Endothelial cell of hepatic sinusoid (primary cell): Measurements from ENCODE around the gene LARP1.
"Not testable (repeated sequence)": the region's sequence is repeated elsewhere in the genome, so short reads cannot be mapped to it uniquely, and the experiment has no call there.

Source experiments
- in situ Hi-C: cut with HindIII; loops from 2 replicates; pipeline ENCODE4 v1.10.0; 2017; ENCODE audit warnings: low sequenced_read_pairs

LARP1 gene

GRCh38 chr5:154755361-154756008 is at the start of gene LARP1:
Gene LARP1, plus strand, starts transcription at chr5:154755377. Its CDS starts 381 bp downstream, at chr5:154755758.
- in situ Hi-C loops: no loop called here

GRCh38 chr5:154706416-154706815 is 48.8 kb upstream of the LARP1 start:
- in situ Hi-C loops: no loop called here

DNA sequence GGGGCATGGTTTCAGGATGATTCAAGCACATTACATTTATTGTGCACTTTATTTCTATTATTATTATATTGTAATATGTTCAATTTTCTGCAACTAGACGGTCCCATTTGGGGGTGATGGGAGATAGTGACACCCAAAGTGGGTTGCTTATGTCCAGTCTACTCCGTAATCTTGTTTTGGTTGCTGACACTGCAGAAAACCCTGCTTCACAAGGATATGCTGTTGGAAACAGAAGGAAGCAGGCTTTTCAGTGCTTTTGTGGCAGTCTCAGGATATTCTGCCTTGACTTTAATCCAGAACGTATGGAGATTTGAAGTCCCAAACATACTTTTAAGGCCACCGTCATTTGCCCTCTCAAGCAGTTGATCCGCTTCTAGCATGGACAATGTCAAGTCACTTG is 47.5 kb upstream of the LARP1 start:
- in situ Hi-C loops: no loop called here

DNA sequence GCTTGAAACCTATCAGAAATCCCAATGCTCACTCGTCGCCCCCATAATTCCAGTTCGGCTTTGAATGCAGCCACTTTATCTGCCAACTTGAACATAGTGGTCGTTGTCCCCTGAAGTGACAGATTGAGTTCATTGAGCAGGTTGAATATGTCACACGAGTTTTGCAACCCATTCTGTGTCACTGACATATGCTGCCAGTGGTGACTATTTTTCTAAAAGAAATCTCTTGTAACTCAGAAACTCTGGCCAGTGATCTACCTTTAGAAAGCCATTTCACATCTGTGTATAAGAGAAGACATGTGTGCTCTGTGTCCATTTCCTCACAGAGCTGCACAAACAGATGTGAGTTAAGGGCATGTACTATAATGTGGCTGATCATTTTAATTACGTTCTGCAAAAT is 47.0 kb upstream of the LARP1 start:
- in situ Hi-C loops: no loop called here

DNA sequence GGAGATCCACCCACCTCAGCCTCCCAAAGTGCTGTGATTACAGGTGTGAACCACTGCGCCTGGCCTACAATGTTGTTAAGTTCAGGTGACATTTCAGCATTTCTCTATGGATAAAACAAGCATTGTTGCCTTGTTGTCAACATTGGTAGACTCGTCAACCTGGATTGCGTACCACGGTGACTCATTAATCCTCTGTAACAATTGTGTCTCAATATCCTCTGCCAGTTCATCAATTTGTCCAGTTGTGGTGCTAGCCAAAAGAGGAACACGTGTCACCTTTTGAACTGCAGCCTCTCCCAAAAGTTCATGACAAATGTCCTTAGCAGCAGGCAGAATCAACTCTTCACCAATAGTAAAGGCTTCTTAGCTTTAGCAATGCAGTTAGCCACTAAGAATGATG is 46.3 kb upstream of the LARP1 start:
- in situ Hi-C loops: no loop called here

DNA sequence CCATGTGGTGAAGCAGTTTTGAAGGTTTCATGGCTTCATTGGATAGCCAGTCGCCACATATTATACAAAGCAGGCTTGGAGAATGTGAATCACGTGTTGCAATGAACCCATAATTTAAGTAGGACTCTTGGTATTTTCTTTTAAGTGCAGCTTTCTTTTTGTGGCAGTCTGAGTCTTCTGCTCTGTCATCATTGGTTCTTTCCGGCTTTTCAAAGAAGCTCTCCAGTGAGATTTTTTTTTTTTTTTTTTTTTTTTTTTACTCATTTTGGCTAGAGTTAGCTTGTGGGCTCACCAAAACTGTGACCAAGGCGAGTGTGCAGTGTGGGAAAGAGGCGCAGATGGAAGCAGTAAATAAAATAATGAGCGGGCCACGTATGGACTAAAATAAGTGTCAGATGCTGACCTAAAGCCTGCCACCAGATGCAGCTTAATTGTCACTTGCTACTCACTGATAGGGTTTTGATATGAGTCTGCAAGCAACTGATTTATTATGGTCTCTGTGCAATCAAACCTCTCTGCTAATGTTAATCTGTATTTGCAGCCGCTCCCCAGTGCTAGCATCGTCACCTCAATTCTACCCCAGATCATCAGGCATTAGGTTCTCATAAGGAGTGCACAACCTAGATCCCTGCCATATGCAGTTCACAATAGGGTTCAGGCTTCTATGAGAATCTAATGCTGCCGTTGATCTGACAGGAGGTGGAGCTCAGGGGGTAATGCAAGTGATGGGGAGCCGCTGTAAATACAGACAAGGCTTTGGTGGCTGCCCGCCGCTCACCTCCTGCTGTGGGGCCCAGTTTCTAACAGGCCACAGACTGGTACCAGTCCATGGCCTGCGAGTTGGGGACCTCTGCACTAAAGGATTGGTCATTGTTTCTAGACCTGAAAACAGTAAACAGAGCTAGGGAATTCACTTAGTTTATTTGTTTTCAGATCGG is 45.5 kb upstream of the LARP1 start:
- in situ Hi-C loops: loop anchor here (5.0 kb wide), 2 partner anchors 62 to 83 kb away; no protein-coding TSS in a partner anchor

DNA sequence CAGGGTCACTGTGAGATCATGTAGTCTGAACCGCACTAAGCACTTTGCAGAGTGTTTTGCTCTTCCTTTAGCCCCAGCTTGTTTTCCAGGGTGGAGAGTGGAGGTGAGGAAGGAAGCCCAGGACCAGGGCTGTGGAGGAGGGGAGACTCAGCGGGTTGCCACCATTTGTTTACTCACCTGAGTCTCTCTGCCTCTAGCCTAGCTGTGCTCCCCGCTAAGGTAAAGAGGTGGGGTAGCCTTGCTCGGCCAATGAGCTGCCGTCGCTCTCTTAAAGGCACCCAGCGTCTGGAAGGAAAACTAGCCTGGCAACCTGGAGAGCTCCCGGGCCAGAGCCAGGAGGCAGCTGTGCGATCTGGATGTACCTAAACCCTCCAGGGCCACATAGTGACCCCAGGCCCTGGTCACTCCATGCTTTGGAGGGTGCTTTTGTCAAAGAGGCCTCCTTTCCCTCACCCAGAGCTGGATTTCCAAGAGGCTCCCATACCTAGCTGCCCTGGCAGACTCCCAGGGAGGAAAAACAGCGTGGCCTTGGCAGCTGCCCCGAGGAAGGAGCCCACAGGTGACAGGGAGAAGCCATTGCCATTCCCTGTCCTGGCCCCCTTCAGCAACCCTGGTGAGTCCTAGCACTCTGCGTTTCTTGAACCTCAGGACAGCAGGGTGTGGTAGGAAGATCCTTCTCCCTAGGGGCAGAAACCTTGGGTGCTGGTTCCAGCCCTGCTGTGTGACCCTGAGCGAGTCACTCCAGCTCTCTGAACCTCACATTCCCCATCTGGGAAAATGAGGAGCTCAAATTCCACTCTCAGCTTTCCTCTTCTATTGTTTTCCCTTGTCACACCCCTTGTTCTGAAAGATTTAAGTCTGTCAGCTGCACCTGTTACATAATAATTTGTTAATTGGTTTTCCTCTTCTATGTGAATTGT is 42.4 kb upstream of the LARP1 start:
- in situ Hi-C loops: loop anchor here (5.0 kb wide), 2 partner anchors 65 to 80 kb away; no protein-coding TSS in a partner anchor

GRCh38 chr5:154713615-154714125 is 41.5 kb upstream of the LARP1 start:
- in situ Hi-C loops: loop anchor here (5.0 kb wide), 2 partner anchors 66 to 79 kb away; no protein-coding TSS in a partner anchor

DNA sequence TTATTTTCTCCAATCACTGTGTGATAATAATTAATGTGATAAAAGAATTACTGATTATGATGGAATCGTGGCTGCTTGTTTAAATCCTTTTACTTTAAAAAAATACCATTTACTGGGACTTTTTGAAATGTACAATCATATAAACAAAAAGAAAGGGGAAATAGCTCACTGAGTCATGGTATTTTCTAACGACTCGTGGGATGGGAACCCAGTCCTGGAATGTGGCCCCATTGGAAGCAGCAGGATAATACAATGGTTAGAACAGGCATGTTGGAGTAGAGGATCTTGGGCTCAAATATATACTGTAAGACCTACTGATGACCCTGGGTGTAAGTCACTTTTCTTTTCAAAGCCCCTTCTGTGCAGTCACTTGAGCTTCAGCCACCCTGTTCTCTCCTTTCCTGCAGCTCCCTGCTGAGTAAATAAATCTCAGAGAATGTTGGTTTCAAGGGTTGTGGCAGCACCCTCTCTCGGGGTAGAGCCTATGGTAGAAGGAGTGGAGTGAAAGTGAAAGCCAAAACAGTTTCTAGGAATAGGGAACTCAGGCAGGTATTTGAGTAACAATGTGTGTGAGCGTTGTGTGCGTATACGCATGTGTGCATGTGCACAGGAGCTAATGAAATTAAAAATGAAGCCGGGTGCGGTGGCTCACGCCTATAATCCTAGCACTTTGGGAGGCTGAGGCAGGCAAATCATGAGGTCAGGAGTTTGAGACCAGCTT is 40.8 kb upstream of the LARP1 start:
- in situ Hi-C loops: loop anchor here (5.0 kb wide), 2 partner anchors 67 to 78 kb away; no protein-coding TSS in a partner anchor

GRCh38 chr5:154721481-154722058 is 33.6 kb upstream of the LARP1 start:
- in situ Hi-C loops: no loop called here

DNA sequence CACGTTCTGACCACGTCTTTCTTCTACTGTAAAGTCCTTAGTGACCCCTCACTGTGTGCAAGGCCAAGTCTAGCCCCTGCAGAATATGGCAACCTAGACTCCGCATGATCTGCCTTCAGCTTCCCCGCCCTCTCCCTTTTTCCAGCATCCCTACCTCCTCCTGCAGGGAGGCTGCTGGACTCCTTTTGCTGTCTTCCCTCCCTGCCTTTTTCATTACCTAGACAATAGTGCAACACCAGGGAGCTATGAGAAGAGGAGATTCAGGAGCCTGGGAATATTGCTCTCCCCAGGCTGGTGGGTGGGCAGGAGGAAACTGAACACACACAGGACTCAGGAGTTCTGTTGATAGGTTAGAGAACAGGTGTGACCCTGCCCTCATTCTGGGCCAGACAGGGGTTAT is 33.1 kb upstream of the LARP1 start:
- in situ Hi-C loops: no loop called here

GRCh38 chr5:154722936-154723335 is 32.2 kb upstream of the LARP1 start:
- in situ Hi-C loops: no loop called here

GRCh38 chr5:154723740-154724505 is 31.3 kb upstream of the LARP1 start:
- in situ Hi-C loops: no loop called here

DNA sequence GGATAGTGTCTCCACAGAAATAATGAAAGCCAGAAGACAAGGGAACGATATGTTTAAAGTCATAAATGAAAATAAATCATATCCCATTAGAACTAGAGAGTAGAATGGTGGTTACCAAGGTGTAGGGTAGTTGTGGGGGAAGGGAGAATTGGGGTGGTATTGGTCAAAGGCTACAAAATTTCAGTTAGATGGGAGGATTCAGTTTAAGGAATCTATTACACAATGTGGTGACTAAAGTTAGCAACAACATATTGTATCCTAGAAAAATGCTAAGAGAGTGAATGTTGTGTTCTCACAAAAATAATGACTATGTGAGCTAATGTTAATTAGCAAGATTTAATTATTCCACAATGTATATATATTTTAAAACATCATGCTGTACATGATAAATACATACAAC is 27.8 kb upstream of the LARP1 start:
- in situ Hi-C loops: no loop called here

- in situ Hi-C loops: no loop called here
Measured at GRCh38 chr5:154728939-154729588, 26.1 kb upstream of the LARP1 start.

- in situ Hi-C loops: no loop called here
Measured at GRCh38 chr5:154729613-154730012, 25.6 kb upstream of the LARP1 start.

DNA sequence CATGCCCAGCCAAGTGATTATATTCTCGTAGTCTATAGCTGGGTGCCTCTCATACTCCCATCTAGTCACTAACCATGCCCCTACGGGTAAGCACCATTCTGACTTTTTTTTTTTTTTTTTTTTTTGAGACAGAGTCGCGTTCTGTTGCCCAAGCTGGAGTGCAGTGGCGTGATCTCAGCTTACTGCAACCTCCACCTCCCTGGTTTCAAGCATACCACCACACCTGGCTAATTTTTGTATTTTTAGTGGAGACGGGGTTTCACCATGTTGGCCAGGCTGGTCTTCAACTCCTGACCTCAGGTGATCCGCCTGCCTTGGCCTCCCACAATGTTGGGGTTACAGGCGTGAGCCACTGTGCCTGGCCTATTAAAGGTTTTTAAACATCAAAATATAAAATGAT is 24.4 kb upstream of the LARP1 start:
- in situ Hi-C loops: not testable (repeated sequence)

DNA sequence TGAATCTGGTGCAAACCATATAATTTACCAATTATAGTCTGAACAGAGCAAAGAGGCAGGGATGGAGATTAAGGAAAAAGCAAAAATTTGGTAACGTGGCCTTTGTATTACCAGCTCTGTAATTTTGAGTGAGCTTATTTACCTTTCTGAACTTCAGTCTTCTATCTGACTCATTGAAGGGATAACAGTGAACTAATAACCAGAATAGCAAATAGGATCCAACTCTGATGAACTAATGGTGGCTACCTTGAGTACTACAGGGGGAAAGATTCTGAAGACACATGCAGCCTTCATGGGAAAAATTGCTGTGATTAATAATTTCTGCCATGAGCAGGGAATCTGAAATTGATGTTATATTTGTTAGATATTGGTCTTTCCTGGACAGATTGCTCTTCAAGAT is 23.0 kb upstream of the LARP1 start:
- in situ Hi-C loops: no loop called here
